Measurements from ENCODE around the gene AOX1. TPM values are rescaled to one million over a fixed set of nuclear protein-coding genes. Genes with fewer than 3 reads are reported as not detected.
"Not testable (repeated sequence)": the region's sequence is repeated elsewhere in the genome, so short reads cannot be mapped to it uniquely, and the experiment has no call there.

The AOX1 gene
- total RNA-seq, 2 experiments from 2014 or later = 0.08 TPM; not detected in 1

DNA sequence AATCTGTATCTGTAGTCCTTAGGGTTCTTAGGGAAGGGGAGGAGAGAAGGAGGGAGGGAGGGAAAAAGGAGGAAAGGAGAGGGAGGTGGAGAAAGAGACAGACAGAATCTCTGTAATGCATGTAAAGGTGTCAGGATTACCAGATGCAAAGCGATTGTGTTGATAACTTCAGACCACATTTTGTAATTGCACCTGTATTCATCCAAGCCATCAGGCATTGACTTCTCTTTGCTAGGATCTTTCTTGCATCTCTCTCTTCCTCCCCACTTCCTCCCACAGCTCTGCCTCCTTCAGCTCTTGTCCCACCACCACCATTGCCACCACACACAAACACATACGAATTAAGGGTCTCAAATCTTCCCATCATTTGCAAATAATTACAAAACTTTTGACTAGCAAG, 91.4 kb downstream of the AOX1 start:
- H3K27me3 Mint-ChIP-seq (ENCODE audit: low read depth) = peaks cover 18% of the 10 kb centered on the region
- POLR2A ChIA-PET = no interaction called here
- H3K9me3 Mint-ChIP-seq (ENCODE audit: insufficient read depth) = no peaks in the 10 kb centered on the region
- no peaks in the 10 kb centered on the region for H3K36me3 Mint-ChIP-seq (ENCODE audit: low read depth)
- DNase-seq (no peak), ATAC-seq (no peak)
- CTCF ChIA-PET = no interaction called here
- no peak overlapping the region for H3K27ac Mint-ChIP-seq
- peaks cover 12% of the 10 kb centered on the region for H3K4me1 Mint-ChIP-seq (ENCODE audit: low read depth)
- H3K4me3 Mint-ChIP-seq = no peak overlapping the region

DNA sequence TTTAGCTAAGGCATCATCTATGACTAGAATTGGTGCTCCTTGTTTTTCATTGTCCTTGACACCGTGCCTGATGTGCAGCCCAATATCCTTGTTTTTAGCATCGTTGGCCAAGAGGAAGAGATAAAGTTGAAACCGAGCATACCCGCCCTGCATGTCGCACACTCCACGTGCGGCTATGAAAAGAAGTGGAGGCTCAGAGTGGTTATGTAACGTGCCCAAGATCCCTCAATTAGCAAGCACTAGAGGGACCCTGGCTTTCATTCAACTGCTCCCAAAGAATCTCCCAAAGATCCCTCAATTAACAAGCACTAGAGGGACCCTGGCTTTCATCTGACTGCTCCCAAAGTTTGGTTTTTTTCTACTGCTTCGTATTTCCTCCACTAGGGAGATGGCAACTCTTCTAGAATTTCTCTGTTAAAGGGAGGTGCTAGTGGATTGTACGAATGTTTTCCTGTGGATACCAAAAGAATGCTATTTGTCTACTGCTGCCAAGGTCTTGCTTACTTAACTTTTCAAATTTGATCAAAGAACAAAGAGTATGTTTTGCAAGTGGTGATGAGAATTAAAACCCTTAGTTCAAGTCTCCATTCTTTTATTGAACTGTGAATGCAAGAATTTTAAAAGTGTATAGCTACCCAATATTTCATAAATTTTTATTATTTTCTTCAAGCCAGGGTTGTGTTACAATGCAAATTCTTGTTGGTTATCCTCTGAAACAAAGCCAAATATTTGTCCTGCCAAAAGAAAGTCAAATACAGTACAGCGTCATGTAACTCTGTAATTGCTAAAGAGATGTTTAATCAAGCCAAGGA, 92.1 kb downstream of the AOX1 start:
- CTCF ChIA-PET = no interaction called here
- Mint-ChIP-seq H3K27ac (no peak overlapping the region), H3K4me3 (no peak overlapping the region), H3K9me3 (ENCODE audit: insufficient read depth) (no peaks in the 10 kb centered on the region), H3K36me3 (ENCODE audit: low read depth) (no peaks in the 10 kb centered on the region), H3K27me3 (ENCODE audit: low read depth) (peaks cover 15% of the 10 kb centered on the region), H3K4me1 (ENCODE audit: low read depth) (peaks cover 11% of the 10 kb centered on the region)
- POLR2A ChIA-PET = no interaction called here
- ATAC-seq (no peak), DNase-seq (no peak)

DNA sequence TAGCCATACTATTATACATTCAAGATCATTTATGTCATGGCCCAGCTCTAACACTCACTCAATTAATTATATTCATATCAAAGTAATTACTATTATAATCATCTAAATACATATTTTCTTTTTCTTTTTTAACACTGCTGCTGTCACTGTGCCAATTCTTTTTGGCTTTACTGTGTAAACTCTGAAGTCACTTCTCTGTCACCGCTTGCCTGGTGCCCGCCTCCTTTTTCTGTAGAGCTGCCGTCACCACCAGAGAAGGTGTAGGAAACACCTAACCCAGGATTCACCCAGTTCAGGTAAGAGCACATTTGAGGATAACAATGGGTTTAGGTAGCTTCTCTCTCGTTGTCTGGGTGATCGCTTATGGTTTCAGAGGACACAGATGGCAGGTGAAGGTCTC, 93.3 kb downstream of the AOX1 start:
- ChIA-PET POLR2A (no interaction called here), CTCF (no interaction called here)
- no peak overlapping the region for H3K27ac Mint-ChIP-seq
- H3K36me3 Mint-ChIP-seq (ENCODE audit: low read depth) = no peaks in the 10 kb centered on the region
- ATAC-seq = no peak
- no peak for DNase-seq
- H3K4me1 Mint-ChIP-seq (ENCODE audit: low read depth) = peaks cover 2% of the 10 kb centered on the region
- H3K27me3 Mint-ChIP-seq (ENCODE audit: low read depth) = peaks cover 15% of the 10 kb centered on the region
- H3K9me3 Mint-ChIP-seq (ENCODE audit: insufficient read depth) = no peaks in the 10 kb centered on the region
- H3K4me3 Mint-ChIP-seq = no peak overlapping the region

DNA sequence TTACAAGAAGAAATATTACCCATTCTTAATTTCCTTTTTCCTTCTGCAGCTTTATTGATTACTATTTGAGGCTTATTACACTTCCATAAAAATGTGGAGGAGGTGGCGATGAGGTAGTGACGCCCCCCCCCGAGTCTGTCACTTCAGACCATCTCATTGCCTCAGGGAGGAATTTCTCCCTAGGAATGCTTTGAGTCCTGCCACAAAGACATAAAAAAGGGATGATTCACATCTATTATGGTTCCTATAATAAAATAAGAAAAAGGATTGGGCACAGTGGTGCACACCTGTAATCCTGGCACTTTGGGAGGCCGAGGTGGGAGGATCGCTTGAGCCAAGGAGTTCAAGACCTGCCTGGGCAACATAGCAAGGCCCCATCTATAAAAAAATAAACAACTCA, 93.7 kb downstream of the AOX1 start:
- Mint-ChIP-seq H3K27me3 (ENCODE audit: low read depth) (peaks cover 15% of the 10 kb centered on the region), H3K9me3 (ENCODE audit: insufficient read depth) (no peaks in the 10 kb centered on the region), H3K27ac (no peak overlapping the region), H3K4me1 (ENCODE audit: low read depth) (peaks cover 2% of the 10 kb centered on the region), H3K36me3 (ENCODE audit: low read depth) (no peaks in the 10 kb centered on the region), H3K4me3 (no peak overlapping the region)
- DNase-seq (no peak), ATAC-seq (no peak)
- CTCF ChIA-PET = no interaction called here
- POLR2A ChIA-PET = no interaction called here

DNA sequence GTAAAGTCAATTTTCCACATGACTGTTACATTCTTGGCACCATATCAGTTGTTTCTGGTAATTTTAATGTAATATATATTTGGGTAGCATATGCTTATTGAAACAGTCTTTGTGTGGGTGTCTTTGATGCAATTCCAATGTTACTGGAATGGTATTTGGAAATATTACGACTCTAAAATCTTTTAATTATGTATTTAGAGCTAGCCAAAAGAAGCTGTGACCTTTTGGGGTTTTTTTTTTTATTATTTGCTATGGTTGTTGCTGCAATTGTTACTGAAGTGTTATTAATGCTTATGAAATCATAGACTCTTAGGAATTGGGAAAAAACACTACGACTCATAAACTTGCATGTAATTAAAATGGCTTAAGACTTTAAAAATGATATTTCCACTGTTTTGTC, 95.9 kb downstream of the AOX1 start:
- H3K4me1 Mint-ChIP-seq (ENCODE audit: low read depth) = peaks cover 2% of the 10 kb centered on the region
- ChIA-PET POLR2A (no interaction called here), CTCF (no interaction called here)
- H3K9me3 Mint-ChIP-seq (ENCODE audit: insufficient read depth) = no peaks in the 10 kb centered on the region
- peaks cover 15% of the 10 kb centered on the region for H3K27me3 Mint-ChIP-seq (ENCODE audit: low read depth)
- no peak for ATAC-seq
- no peak overlapping the region for H3K4me3 Mint-ChIP-seq
- no peaks in the 10 kb centered on the region for H3K36me3 Mint-ChIP-seq (ENCODE audit: low read depth)
- no peak for DNase-seq
- H3K27ac Mint-ChIP-seq = no peak overlapping the region

DNA sequence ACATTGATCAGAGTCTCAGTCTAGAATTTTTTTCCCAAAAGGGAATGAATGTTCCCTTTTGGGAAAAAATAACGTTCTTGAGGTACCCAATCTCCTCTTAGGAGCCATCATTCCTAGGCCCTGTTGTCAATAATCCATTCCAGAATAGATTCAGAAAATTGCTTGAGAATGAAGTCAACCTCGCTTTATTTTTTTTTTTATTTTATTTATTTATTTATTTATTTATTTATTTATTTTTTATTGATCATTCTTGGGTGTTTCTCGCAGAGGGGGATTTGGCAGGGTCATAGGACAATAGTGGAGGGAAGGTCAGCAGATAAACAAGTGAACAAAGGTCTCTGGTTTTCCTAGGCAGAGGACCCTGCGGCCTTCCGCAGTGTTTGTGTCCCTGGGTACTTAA, 96.6 kb downstream of the AOX1 start:
- H3K4me3 Mint-ChIP-seq; H3K36me3 Mint-ChIP-seq (ENCODE audit: low read depth); H3K27ac Mint-ChIP-seq; ATAC-seq; H3K4me1 Mint-ChIP-seq (ENCODE audit: low read depth); DNase-seq; CTCF ChIA-PET; POLR2A ChIA-PET; H3K9me3 Mint-ChIP-seq (ENCODE audit: insufficient read depth): not testable (repeated sequence)
- H3K27me3 Mint-ChIP-seq (ENCODE audit: low read depth) = peaks cover 15% of the 10 kb centered on the region

DNA sequence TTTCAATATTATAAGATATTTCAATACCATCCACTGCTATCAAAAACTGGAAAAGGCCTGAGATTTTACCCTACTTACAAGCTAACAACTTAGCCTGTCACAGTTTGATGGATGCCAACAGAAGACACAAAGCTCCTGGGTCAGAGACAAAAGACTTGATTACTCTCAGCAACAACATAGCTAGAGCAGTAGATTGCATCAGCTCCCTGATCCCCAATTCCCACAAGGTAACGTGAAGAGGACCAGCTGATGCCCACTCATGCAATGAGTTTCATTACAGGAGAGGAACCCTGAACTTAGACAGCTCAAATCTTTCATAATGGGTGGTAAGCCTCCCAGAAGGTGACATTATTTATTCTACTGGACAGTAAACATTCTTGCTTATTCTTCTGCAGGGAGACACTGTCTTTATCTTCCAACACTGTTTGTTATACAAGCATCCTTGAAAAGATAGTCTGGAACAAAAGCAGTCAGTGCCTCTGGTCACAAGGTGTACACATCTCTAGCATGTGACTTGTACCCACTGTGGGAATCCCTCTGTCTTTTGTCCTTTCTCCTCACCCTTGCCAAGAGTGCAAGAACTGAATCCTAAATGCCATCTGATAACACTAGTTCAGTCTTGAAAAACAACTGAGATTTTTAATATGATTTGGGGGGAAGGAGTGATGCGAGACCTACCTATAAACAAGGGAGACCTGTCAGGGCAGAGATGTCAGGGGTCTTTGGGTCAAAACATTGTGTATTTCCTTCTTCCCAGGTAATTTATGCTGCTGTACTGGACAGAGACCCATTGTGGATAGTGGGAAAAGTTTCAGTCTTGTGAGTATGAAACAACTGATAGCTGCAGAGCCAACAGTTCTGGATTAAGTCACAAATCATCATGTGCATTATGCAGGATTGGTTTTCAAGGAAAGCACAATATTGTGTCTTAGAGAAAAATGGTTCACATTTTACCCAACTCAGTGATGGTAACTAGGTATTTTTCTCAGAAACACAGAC, 102.4 kb downstream of the AOX1 start:
- Mint-ChIP-seq H3K9me3 (ENCODE audit: insufficient read depth) (no peaks in the 10 kb centered on the region), H3K4me1 (ENCODE audit: low read depth) (peaks cover 2% of the 10 kb centered on the region), H3K27me3 (ENCODE audit: low read depth) (peaks cover 6% of the 10 kb centered on the region), H3K36me3 (ENCODE audit: low read depth) (no peaks in the 10 kb centered on the region), H3K4me3 (no peak overlapping the region), H3K27ac (no peak overlapping the region)
- DNase-seq (peak; percentile 9), ATAC-seq (no peak)
- POLR2A ChIA-PET = no interaction called here
- CTCF ChIA-PET = interaction anchor here (1.1 kb wide), 1 partner anchor 12 kb away, joined by 3 read pairs; no protein-coding TSS in a partner anchor

DNA sequence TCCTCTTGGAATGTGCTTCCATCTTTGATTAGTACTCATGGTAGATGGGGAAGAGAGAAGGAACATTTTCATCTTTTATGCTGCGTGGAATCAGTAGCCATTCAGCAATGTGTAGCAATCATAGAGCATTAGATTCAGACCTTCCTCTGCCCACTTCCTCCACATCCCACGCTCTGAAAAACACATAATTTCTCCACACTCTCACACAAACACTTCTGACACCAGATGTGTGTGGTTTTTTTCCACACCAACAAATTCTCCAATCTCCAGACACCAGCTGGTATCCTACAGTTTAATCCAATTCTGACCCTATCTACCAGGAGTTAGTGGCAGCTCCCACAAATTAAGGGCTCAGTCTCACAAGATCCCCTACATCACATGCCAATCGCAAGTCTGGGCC, 103.3 kb downstream of the AOX1 start:
- POLR2A ChIA-PET = no interaction called here
- CTCF ChIA-PET = interaction anchor here (1.1 kb wide), 1 partner anchor 11 kb away, joined by 3 read pairs; no protein-coding TSS in a partner anchor
- Mint-ChIP-seq H3K4me3 (no peak overlapping the region), H3K27me3 (ENCODE audit: low read depth) (peaks cover 6% of the 10 kb centered on the region), H3K4me1 (ENCODE audit: low read depth) (peaks cover 2% of the 10 kb centered on the region), H3K9me3 (ENCODE audit: insufficient read depth) (no peaks in the 10 kb centered on the region), H3K36me3 (ENCODE audit: low read depth) (no peaks in the 10 kb centered on the region), H3K27ac (no peak overlapping the region)
- ATAC-seq (no peak), DNase-seq (no peak)

DNA sequence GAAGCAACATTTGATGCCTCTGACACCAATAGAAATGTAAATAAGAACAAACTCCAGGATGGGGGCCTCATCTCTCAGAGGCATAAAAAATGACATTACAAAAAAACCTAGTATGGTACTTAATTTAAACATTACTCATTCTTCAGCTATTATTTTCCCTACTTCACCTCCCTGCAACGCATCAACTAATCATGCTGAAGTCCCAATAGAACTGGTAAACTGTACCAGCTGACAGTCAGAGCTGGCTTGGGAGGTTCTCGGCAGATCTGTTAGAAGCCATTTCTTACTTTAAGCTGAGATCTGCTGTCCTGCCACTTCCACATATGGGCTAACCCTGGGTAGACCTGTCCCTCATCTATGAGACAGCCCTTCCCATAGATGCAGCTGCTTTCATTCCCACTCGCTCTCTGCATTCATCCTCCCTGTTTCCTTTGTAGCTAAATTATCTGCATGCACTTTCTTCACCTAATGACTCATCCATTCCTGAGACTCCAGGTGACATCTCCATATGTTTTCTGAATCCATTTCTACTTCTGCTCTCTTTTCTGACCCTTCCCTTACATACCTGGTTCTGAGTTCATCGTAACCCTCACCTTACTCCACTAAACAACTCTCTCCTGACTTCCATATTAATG, 108.1 kb downstream of the AOX1 start:
- H3K36me3 Mint-ChIP-seq (ENCODE audit: low read depth) = no peaks in the 10 kb centered on the region
- no peak overlapping the region for H3K4me3 Mint-ChIP-seq
- H3K27me3 Mint-ChIP-seq (ENCODE audit: low read depth) = peaks cover 2% of the 10 kb centered on the region
- peaks cover 2% of the 10 kb centered on the region for H3K4me1 Mint-ChIP-seq (ENCODE audit: low read depth)
- CTCF ChIA-PET = interaction anchor here (0.7 to 1.2 kb wide), 2 partner anchors 9 to 210 kb away, joined by 3 to 6 read pairs; no protein-coding TSS in a partner anchor
- ATAC-seq (no peak), DNase-seq (no peak)
- H3K27ac Mint-ChIP-seq = no peak overlapping the region
- H3K9me3 Mint-ChIP-seq (ENCODE audit: insufficient read depth) = no peaks in the 10 kb centered on the region
- POLR2A ChIA-PET = no interaction called here

DNA sequence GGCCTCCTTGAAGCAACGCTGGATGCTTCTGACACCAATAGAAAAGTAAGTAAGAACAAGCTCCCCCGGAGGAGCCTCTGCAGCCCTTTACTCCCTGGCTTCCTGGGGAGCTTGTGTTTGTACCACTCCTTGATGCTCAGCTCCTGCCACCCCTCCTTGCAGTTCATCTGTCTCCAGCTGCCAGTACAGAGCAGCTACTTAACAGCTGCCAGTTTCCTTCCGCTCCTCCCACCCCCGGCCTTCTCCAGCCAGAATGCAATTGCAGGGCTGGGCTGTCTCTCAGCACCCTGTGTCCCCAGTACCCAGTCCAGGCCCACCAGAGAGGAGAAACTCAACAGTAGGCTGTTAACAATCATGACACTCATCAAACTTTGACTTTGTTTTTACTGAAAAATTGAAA, 109.4 kb downstream of the AOX1 start:
- Mint-ChIP-seq H3K36me3 (ENCODE audit: low read depth) (no peaks in the 10 kb centered on the region), H3K9me3 (ENCODE audit: insufficient read depth) (no peaks in the 10 kb centered on the region), H3K27me3 (ENCODE audit: low read depth) (peaks cover 6% of the 10 kb centered on the region), H3K4me3 (no peak overlapping the region), H3K27ac (peak overlapping the region; percentile 8), H3K4me1 (ENCODE audit: low read depth) (no peaks in the 10 kb centered on the region)
- ATAC-seq = no peak
- no peak for DNase-seq
- CTCF ChIA-PET = no interaction called here
- POLR2A ChIA-PET = interaction anchor here (0.6 kb wide), 1 partner anchor 109 kb away, joined by 3 read pairs; no protein-coding TSS in a partner anchor

DNA sequence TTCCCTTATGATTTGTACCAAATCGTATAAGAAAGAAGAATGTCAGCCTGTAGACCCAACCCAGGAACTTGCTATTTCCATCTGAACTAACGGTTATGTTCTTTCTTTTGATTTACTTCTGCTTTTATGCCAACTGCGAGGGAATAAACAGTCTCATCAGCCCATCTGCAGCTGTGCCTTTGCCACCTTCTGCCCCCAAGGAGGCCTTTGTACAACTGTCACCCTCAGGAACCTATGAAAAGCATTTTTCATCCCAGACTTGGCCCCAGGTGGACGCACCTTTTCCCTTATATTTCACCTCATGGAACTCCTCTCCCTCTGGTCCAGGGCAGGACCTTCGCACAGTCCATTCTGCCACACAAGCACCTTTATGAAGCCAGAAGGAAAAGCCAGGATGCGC, 109.8 kb downstream of the AOX1 start:
- Mint-ChIP-seq H3K27ac (no peak overlapping the region), H3K27me3 (ENCODE audit: low read depth) (peaks cover 8% of the 10 kb centered on the region), H3K4me1 (ENCODE audit: low read depth) (no peaks in the 10 kb centered on the region), H3K4me3 (no peak overlapping the region), H3K9me3 (ENCODE audit: insufficient read depth) (no peaks in the 10 kb centered on the region), H3K36me3 (ENCODE audit: low read depth) (no peaks in the 10 kb centered on the region)
- ChIA-PET CTCF (no interaction called here), POLR2A (interaction anchor here (0.6 kb wide), 1 partner anchor 109 kb away, joined by 3 read pairs; no protein-coding TSS in a partner anchor)
- ATAC-seq (no peak), DNase-seq (no peak)

Data from activated CD8-positive, alpha-beta T cell treated with anti-CD3 and anti-CD28 coated beads, Interleukin-2, amount 10 ng/mL, durations not matched to agents 7 days and 5 days (primary cell).